GM21390 (cell line): ENCODE data around the gene MBD6.
"Not testable (repeated sequence)": the region's sequence is repeated elsewhere in the genome, so short reads cannot be mapped to it uniquely, and the experiment has no call there.

Source experiments
- ATAC-seq: cut with Tn5 transposase; IDR thresholded peaks from one replicate; pipeline ENCODE4 v1.9.1; 2021; ENCODE audit not compliant: unreplicated experiment

Gene MBD6

GRCh38 chr12:57548488-57548887 lies 25.9 kb downstream of the MBD6 start:
- ATAC-seq, result no peak

- ATAC-seq, result no peak
Measured at GRCh38 chr12:57549203-57549908, 26.7 kb downstream of the MBD6 start.

DNA sequence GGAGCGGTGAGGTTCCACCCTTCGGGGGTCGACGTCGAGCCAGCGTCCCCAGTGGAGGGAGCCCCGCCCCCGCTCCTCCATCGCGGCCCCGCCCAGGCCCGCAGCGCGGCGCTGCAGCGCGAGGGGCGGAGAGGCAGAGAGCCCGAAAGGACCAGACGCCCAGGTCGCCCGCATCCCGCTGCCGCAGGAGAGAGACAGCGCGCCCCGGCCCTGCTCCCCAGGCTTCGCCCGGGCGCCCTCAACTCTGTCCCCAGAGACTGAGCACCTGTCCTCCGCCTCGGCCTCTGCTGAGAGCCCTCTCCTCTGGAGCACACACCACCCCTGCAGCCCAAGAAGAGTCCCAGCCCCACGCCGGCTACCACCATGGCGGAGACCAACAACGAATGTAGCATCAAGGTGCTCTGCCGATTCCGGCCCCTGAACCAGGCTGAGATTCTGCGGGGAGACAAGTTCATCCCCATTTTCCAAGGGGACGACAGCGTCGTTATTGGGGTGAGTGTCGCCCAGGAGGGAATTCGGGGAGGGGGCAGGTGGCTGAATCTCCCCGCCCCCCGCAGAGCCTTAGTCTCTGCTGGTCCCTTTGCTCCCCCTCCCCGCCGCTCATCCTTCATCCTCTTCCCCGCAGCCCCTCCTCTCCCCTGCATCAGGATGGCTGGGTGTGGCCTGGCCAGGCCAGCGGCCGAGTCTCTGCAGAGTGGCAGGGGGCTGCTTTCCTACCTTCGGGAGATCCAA lies 27.5 kb downstream of the MBD6 start, which contains the start of gene KIF5A:
Gene KIF5A (plus strand): TSS at position 136 of the 732 bp plus-strand sequence. CDS start 228 bp downstream, at position 364.
- ATAC-seq, result no peak

DNA sequence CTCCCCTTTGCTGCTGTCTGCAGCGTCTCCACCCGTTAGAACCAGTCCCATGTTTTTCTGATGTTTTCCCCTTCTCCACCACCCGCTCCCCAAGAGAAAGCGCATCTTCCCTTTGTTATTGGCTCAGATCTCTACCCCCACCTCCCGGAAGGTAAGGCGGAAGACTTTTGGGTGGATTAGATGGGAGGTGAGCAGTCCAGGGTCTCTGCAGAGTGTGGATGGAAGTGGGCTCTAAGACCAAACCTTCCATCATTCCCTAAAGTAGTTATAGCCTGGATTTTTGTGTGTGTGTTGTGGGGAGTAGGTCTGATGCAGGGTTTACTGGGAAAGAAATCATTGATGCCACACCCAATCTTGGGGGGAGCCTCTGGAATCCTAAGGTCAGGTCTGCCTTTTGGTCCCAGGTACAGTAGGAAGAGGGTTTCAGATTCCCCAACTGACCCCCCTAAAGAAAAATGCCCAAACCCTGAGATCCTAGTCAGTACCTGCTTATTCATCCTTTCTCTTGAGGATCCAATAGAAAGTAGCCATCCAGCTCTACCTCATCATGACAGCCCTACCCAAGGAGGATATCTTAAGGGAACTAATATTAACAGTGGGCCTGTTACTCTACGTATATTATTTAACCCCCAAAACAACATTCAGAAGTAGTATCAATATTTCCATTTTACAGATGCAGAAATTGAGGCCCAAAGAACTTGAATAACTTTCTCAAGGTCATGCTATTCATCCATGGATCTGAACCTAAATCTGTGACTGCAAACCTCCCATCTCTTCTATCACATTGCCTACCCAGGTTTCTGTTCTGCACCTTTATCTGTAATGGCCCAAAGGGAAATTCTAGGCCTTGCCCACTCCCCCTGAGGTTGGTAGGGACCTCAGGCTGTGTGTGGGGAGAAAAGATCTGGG lies 28.3 kb downstream of the MBD6 start:
- no peak for ATAC-seq

DNA sequence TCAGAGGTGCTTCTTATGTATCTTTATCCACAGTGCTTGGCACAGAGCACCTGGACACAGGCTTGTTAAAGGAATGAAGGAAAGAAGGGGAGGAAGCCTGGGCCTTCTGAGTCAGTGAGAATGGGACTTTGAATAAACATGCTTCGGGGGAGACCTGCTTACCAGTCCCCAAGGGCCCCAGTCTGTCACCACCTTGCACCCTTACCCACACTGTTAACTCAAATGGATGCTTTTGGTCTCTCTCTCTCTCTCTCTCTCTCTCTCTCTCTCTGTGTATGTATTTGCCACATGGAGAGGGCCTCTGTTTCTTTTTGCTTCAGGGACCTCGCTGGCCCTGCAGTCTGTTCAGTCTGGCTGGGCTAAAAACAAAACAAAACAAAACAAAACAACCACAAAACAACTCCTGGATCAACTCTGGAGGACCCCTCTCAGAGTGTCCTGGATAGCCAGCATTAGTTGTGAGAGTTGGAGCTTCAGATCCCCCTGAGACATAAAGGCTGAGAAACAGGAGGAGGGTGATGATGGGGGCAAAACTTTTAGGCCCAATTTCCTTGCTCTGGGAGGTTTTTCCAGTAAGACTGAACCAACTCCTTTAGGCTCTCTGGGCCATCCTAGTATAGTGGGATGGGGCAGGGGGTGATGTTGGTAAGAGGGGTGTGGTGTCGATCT lies 29.1 kb downstream of the MBD6 start:
- no peak for ATAC-seq

GRCh38 chr12:57552306-57552651 lies 29.7 kb downstream of the MBD6 start:
- no peak for ATAC-seq

- no peak for ATAC-seq
Measured at GRCh38 chr12:57552835-57553313, 30.2 kb downstream of the MBD6 start.

GRCh38 chr12:57553343-57554202 lies 30.9 kb downstream of the MBD6 start:
- ATAC-seq, result no peak

DNA sequence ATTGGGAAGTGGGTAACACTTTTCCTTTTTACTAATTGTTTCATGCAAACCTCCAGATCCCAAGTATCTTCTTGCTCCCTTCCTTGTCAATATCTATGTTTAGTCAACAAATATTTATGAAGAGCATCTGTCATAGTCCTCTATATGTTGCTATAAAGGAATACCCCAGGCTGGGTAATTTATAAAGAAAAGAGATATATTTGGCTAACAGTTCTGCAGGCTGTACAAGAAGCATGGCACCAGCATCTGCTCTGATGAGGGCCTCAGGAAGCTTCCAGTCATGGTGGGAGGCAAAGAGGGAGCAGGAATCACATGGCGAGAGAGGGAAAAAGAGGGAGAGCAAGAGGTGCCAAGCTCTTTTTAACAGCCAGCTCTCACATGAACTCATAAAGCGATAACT lies 31.8 kb downstream of the MBD6 start:
- ATAC-seq, result no peak

DNA sequence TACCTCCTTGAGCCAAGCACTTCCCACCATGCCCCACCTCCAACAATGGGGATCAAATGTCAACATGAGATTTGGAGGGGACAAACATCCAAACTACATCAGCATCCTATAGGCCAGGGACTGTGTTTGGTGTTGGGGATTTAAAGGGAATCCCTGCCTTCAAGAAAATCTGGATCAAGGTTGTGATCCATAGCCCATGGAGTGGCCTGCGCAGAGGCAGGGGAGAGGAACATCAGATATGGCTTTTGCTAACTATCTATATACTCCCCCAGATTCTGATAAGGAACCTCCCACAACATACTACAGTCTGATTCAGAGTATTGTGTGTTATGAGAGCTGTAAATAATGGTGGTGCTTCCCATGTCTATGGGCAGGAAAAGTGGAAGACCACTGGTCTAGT lies 32.3 kb downstream of the MBD6 start:
- ATAC-seq, result no peak

- ATAC-seq, result no peak
Measured at GRCh38 chr12:57558864-57559263, 36.2 kb downstream of the MBD6 start.

GRCh38 chr12:57560516-57560915 lies 37.9 kb downstream of the MBD6 start:
- ATAC-seq, result no peak

GRCh38 chr12:57561117-57561516 lies 38.5 kb downstream of the MBD6 start:
- ATAC-seq, result not testable (repeated sequence)

DNA sequence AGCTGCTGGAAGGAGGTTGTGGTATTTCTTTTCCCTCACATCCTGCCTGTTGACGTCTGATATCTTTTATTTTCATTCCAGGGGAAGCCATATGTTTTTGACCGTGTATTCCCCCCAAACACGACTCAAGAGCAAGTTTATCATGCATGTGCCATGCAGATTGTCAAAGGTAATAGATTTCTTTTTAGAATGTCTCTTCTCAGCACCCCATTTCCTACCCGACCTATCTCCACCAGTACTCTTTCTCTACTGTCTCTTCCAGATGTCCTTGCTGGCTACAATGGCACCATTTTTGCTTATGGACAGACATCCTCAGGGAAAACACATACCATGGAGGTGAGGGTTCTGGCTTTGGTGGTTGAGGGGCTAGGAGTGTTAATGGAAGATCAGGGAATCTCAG lies 40.7 kb downstream of the MBD6 start:
- no peak for ATAC-seq

GRCh38 chr12:57564178-57564740 lies 41.6 kb downstream of the MBD6 start:
- ATAC-seq, result no peak

GRCh38 chr12:57568838-57569237 lies 46.2 kb downstream of the MBD6 start:
- ATAC-seq, result no peak

DNA sequence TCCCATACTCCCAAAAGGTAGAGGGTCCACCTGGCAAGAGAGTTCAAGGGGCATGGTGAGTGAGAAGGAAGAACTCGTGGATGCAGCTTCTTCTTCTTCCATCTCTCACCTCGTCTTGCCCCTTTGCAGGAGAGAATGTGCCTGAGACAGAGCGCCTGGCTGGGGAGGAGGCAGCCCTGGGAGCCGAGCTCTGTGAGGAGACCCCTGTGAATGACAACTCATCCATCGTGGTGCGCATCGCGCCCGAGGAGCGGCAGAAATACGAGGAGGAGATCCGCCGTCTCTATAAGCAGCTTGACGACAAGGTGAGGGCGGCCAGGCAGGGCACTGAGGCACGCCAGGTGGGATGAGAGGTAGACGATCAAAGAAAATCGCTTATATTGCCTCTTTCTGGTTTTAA lies 47.2 kb downstream of the MBD6 start:
- no peak for ATAC-seq

- not testable (repeated sequence) for ATAC-seq
Measured at GRCh38 chr12:57570438-57570837, 47.8 kb downstream of the MBD6 start.

DNA sequence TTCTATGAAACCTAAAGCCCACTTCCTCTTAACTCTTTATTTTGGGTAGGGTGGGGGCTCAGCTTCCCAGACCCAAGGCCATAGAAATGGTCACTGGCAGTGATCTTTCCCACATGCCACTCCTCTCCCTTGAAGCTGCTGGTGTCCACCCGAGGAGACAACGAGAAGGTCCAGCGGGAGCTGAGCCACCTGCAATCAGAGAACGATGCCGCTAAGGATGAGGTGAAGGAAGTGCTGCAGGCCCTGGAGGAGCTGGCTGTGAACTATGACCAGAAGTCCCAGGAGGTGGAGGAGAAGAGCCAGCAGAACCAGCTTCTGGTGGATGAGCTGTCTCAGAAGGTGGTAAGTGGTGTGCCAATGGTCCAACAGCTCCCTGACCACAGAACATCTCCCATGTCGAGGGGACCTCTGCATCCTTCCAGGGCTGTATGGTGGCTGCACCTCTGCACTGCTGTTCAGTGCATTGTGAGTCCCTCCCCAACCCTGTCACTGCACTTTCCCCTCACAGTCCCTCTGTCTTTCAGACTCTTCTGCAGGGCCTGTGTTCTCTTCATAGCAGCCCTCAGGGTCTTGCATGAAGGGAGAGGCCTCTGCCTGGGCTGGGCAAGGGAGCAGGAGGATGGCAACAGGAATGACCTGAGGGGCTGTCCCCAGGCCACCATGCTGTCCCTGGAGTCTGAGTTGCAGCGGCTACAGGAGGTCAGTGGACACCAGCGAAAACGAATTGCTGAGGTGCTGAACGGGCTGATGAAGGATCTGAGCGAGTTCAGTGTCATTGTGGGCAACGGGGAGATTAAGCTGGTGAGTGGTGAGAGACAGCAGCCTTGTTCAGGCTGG lies 49.5 kb downstream of the MBD6 start:
- no peak for ATAC-seq
